RWPE2 (cell line): Measurements from ENCODE around the gene NMT2.

Source experiments
- ATAC-seq: fragments of 200-7000 bp; cut with Tn5 transposase; 3 replicates; pipeline ENCODE4 v1.9.1; 2021; ENCODE audit warnings: low read depth
- DNase-seq: peaks from one replicate; pipeline ENCODE4 v3.0.0-alpha.2; 2020; ENCODE audit warnings: low spot score
- H3K27ac ChIP-seq: fragments of 450-650 bp; 2 replicates; pipeline ENCODE4 v1.5.1; 2017; ENCODE audit warnings: mild to moderate bottlenecking; ENCODE audit not compliant: poor library complexity, severe bottlenecking
- H3K27me3 ChIP-seq: fragments of 250-450 bp; sonication (Bioruptor Pico); 2 replicates; pipeline ENCODE4 v1.5.1; 2021; ENCODE audit warnings: mild to moderate bottlenecking, moderate library complexity; ENCODE audit not compliant: insufficient read depth, poor library complexity, severe bottlenecking
- H3K36me3 ChIP-seq: fragments of 250-450 bp; sonication (Bioruptor Pico); 2 replicates; pipeline ENCODE4 v1.5.1; 2020; ENCODE audit warnings: low read depth, mild to moderate bottlenecking, moderate library complexity
- H3K4me1 ChIP-seq: fragments of 250-450 bp; sonication (Bioruptor Pico); 2 replicates; pipeline ENCODE4 v1.5.1; 2021; ENCODE audit warnings: mild to moderate bottlenecking, moderate library complexity; ENCODE audit not compliant: insufficient read depth, poor library complexity, severe bottlenecking
- H3K4me3 ChIP-seq: fragments of 250-450 bp; sonication (Bioruptor Pico); 2 replicates; pipeline ENCODE4 v1.5.1; 2021; ENCODE audit warnings: mild to moderate bottlenecking, moderate library complexity; ENCODE audit not compliant: severe bottlenecking
- H3K9me3 ChIP-seq: fragments of 250-450 bp; sonication (Bioruptor Pico); 2 replicates; pipeline ENCODE4 v1.5.1; 2021; ENCODE audit warnings: mild to moderate bottlenecking, moderate library complexity; ENCODE audit not compliant: severe bottlenecking
- TF ChIP-seq, protein P1 (sequence below): fragments of 450-650 bp; IDR thresholded peaks from one replicate; pipeline ENCODE4 v1.5.1; 2017; ENCODE audit warnings: mild to moderate bottlenecking, moderate library complexity; ENCODE audit not compliant: poor library complexity, severe bottlenecking

Gene NMT2

DNA sequence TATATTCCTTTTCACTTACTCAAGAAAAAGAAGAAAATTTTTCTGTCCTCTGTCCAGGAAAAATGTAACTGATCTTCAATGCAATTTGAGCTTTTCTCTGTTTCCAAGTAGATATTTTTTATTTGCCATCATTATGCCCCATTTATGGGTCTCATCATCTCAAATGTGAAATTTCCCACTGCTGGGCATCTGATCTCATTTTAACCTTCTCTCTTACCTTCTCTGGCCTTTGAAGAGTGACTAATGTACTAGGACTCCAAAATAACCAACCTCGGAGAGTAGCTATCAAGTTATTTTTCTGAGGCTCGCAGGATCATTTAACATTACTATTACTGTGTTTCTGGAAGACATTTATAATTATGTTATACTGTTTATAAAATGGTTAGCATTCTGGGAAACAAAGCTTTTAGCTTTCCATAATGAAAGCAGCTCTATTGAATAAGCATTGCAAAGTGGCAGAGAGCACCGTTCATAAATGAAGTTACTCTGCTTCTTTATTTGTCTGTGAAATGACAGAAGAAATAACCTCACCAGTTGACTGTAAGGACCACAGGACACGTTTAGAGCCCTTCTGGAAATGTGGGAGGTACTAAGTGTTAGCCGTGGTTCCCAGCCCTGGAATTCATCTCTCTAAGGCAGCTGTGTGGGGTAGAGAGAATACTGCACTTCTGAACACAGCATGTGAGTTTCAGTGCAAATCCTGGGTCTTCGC lies 33.3 kb upstream of the NMT2 start:
- H3K4me1 ChIP-seq: peaks cover 34% of the 10 kb centered on the region
- TF ChIP-seq, protein P1, sequence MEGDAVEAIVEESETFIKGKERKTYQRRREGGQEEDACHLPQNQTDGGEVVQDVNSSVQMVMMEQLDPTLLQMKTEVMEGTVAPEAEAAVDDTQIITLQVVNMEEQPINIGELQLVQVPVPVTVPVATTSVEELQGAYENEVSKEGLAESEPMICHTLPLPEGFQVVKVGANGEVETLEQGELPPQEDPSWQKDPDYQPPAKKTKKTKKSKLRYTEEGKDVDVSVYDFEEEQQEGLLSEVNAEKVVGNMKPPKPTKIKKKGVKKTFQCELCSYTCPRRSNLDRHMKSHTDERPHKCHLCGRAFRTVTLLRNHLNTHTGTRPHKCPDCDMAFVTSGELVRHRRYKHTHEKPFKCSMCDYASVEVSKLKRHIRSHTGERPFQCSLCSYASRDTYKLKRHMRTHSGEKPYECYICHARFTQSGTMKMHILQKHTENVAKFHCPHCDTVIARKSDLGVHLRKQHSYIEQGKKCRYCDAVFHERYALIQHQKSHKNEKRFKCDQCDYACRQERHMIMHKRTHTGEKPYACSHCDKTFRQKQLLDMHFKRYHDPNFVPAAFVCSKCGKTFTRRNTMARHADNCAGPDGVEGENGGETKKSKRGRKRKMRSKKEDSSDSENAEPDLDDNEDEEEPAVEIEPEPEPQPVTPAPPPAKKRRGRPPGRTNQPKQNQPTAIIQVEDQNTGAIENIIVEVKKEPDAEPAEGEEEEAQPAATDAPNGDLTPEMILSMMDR: no peak
- no peaks in the 10 kb centered on the region for H3K27me3 ChIP-seq
- H3K36me3 ChIP-seq: no peaks in the 10 kb centered on the region
- DNase-seq (no peak), ATAC-seq (peak; percentile 61)
- H3K9me3 ChIP-seq: no peaks in the 10 kb centered on the region
- no peak overlapping the region for H3K4me3 ChIP-seq
- H3K27ac ChIP-seq: peak overlapping the region; percentile 69

DNA sequence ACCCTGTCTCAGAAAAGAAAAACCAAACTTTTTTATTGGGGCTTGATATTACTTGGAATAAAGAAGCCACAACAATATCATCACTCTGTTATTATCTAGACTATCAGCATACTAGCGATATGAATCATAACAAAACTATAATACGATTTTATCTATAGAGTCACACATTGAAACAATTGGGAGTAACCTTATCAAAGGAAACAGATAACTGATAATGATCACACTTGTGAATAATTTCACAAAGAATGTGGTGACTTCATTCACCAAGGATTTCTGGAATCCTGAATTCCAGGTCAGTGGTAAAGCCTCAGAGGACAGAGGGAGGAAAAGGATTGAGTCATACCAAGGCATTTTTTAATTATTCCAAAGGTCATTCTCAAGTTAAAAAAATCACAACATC lies 32.1 kb upstream of the NMT2 start:
- ATAC-seq (peak; percentile 90), DNase-seq (no peak)
- Histone ChIP-seq H3K27ac (peak overlapping the region; percentile 69), H3K27me3 (no peaks in the 10 kb centered on the region), H3K4me3 (no peak overlapping the region), H3K36me3 (no peaks in the 10 kb centered on the region), H3K4me1 (peaks cover 34% of the 10 kb centered on the region), H3K9me3 (no peaks in the 10 kb centered on the region)
- TF ChIP-seq, protein P1: no peak

DNA sequence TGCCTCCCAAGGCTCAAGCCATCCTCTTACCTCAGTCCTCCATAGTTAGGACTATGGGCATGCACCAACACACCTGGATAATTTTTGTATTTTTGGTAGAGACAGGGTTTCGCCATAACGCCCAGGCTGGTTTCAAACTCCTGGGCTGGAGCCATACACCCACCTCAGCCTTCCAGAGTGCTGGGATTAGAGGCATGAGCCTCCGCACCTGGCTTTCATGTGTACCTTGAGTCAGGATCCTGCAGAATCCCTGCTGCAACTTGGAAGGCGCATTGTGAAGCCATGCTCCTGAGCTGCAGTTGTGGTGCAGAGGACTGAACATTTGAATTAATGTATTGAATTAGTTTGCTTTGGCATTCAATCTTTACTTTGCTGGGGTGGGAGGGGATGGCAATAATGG lies 29.4 kb upstream of the NMT2 start:
- H3K27me3 ChIP-seq: no peaks in the 10 kb centered on the region
- no peaks in the 10 kb centered on the region for H3K36me3 ChIP-seq
- DNase-seq (no peak), ATAC-seq (no peak)
- H3K9me3 ChIP-seq: no peaks in the 10 kb centered on the region
- H3K4me3 ChIP-seq: no peak overlapping the region
- H3K27ac ChIP-seq: no peak overlapping the region
- TF ChIP-seq, protein P1: no peak
- H3K4me1 ChIP-seq: peaks cover 34% of the 10 kb centered on the region

DNA sequence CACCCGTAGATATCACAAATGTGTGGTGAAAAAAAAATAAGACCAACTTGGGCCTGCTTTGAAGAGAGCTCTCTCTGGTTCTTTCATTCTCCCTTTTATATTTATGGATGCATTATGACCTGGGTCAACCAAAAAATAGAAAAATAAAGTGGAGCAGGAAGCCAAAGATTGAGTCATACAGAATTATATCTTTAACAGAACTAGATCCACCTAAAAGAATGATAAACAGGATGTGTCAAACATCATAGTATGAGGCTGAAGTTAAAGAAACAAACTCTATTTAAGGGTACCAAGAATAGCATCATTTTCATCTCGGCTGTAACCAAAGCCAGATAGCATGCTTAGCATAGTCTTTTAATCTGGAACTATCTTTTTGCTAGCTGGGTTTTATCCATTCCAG lies 28.8 kb upstream of the NMT2 start:
- Histone ChIP-seq H3K4me1 (peaks cover 29% of the 10 kb centered on the region), H3K27ac (no peak overlapping the region), H3K4me3 (no peak overlapping the region), H3K27me3 (no peaks in the 10 kb centered on the region), H3K9me3 (no peaks in the 10 kb centered on the region), H3K36me3 (no peaks in the 10 kb centered on the region)
- no peak for DNase-seq
- ATAC-seq: no peak
- TF ChIP-seq, protein P1: no peak
